Loucy (cell line): ENCODE measurements around the gene RSRC1.

Experiments
- H2AFZ ChIP-seq: fragments of 200-600 bp; sonication (generic); 2 replicates; pipeline ENCODE4 v1.6.0; 2016; ENCODE audit warnings: antibody characterized with exemption, mild to moderate bottlenecking, low read length, moderate library complexity
- H3F3A ChIP-seq: fragments of 200-600 bp; 2 replicates; pipeline ENCODE4 v1.6.0; 2016; ENCODE audit warnings: antibody characterized with exemption, low read depth, mild to moderate bottlenecking
- H3K27me3 ChIP-seq: fragments of 200-600 bp; sonication (generic); 2 replicates; pipeline ENCODE4 v1.6.1; 2014; ENCODE audit warnings: low read length, mild to moderate bottlenecking; ENCODE audit not compliant: insufficient read depth, poor library complexity, severe bottlenecking
- H3K36me3 ChIP-seq: fragments of 200-600 bp; sonication (generic); 2 replicates; pipeline ENCODE4 v1.6.1; 2016; ENCODE audit warnings: low read length; ENCODE audit not compliant: insufficient read depth
- H3K4me1 ChIP-seq: fragments of 200-600 bp; sonication (generic); 2 replicates; pipeline ENCODE4 v1.5.1; 2014; ENCODE audit warnings: low read length, mild to moderate bottlenecking; ENCODE audit not compliant: insufficient read depth, poor library complexity, severe bottlenecking
- H3K4me2 ChIP-seq: fragments of 200-600 bp; sonication (generic); 2 replicates; pipeline ENCODE4 v1.6.0; 2014; ENCODE audit warnings: antibody characterized with exemption, low read length, low read depth, mild to moderate bottlenecking; ENCODE audit not compliant: poor library complexity, severe bottlenecking
- H3K4me3 ChIP-seq: fragments of 200-600 bp; sonication (generic); 2 replicates; pipeline ENCODE4 v1.5.1; 2014; ENCODE audit warnings: low read length, mild to moderate bottlenecking, mixed read lengths; ENCODE audit not compliant: poor library complexity, severe bottlenecking
- H3K79me2 ChIP-seq: fragments of 200-600 bp; sonication (generic); 2 replicates; pipeline ENCODE4 v1.6.1; 2014; ENCODE audit warnings: low read length; ENCODE audit not compliant: insufficient read depth
- H3K9ac ChIP-seq: fragments of 200-600 bp; sonication (generic); 2 replicates; pipeline ENCODE4 v1.6.0; 2014; ENCODE audit warnings: mild to moderate bottlenecking, low read depth, low read length, moderate library complexity; ENCODE audit not compliant: poor library complexity, severe bottlenecking
- H3K9me2 ChIP-seq: fragments of 200-600 bp; sonication (generic); replicated peaks from 2 replicates; pipeline ENCODE4 v1.6.1; 2016; ENCODE audit warnings: low read depth, low read length, mixed read lengths
- H3K9me3 ChIP-seq: fragments of 200-600 bp; sonication (generic); 2 replicates; pipeline ENCODE4 v1.6.1; 2014; ENCODE audit warnings: mild to moderate bottlenecking, antibody characterized with exemption, low read length, low read depth; ENCODE audit not compliant: insufficient read depth
- H4K20me1 ChIP-seq: fragments of 200-600 bp; sonication (generic); 2 replicates; pipeline ENCODE4 v1.6.0; 2014; ENCODE audit warnings: antibody characterized with exemption, low read length, mild to moderate bottlenecking; ENCODE audit not compliant: insufficient read depth, poor library complexity, severe bottlenecking
- CTCF ChIP-seq: fragments of 200-600 bp; sonication (generic); conservative IDR thresholded peaks from 2 replicates; pipeline ENCODE4 v1.5.1; 2014; ENCODE audit warnings: mild to moderate bottlenecking, antibody characterized with exemption, low read length
- EZH2phosphoT487 ChIP-seq: fragments of 200-600 bp; IDR thresholded peaks from 2 replicates; pipeline ENCODE4 v1.6.1; 2018; ENCODE audit warnings: antibody characterized with exemption, mild to moderate bottlenecking, moderate library complexity, borderline replicate concordance

The RSRC1 gene

GRCh38 chr3:158105119-158105709 lies 4.7 kb upstream of the RSRC1 start:
- Histone ChIP-seq H3K79me2 (0 out of 2 replicates have a peak, but pooled peaks cover 1% of the 10 kb centered on the region), H3K27me3 (no peaks in the 10 kb centered on the region)

GRCh38 chr3:158105710-158106253 lies 4.1 kb upstream of the RSRC1 start:
- Histone ChIP-seq H3K27me3 (no peaks in the 10 kb centered on the region), H3K4me3 (no peak overlapping the region), H4K20me1 (peaks cover 3% of the 10 kb centered on the region), H3K9me3 (no peaks in the 10 kb centered on the region), H3K9me2 (no peaks in the 10 kb centered on the region), H3K9ac (no peak overlapping the region), H3K4me1 (peaks cover 7% of the 10 kb centered on the region), H3K4me2 (no peak overlapping the region), H2AFZ (no peak overlapping the region), H3K79me2 (peaks cover 7% of the 10 kb centered on the region), H3K36me3 (no peaks in the 10 kb centered on the region), H3F3A (no peaks in the 10 kb centered on the region)
- TF ChIP-seq CTCF, result no peak
- no peak for TF ChIP-seq EZH2phosphoT487

More at GRCh38 chr3:158105119-158105709, 4.7 kb upstream of the RSRC1 start:
- no peaks in the 10 kb centered on the region for H3F3A ChIP-seq
- no peak overlapping the region for H3K9ac ChIP-seq
- peaks cover 4% of the 10 kb centered on the region for H3K4me1 ChIP-seq
- no peak overlapping the region for H3K4me2 ChIP-seq
- H2AFZ ChIP-seq, result no peak overlapping the region
- no peaks in the 10 kb centered on the region for H3K9me2 ChIP-seq
- no peaks in the 10 kb centered on the region for H3K36me3 ChIP-seq
- no peak overlapping the region for H3K4me3 ChIP-seq
- no peak for TF ChIP-seq EZH2phosphoT487
- no peak for TF ChIP-seq CTCF
- no peaks in the 10 kb centered on the region for H3K9me3 ChIP-seq
- no peaks in the 10 kb centered on the region for H4K20me1 ChIP-seq

GRCh38 chr3:158106766-158107471 lies 3.0 kb upstream of the RSRC1 start:
- H3K4me3 ChIP-seq, result no peak overlapping the region
- no peaks in the 10 kb centered on the region for H3K36me3 ChIP-seq
- peaks cover 19% of the 10 kb centered on the region for H3K4me1 ChIP-seq
- peaks cover 10% of the 10 kb centered on the region for H4K20me1 ChIP-seq
- H3K9me2 ChIP-seq, result no peaks in the 10 kb centered on the region
- no peaks in the 10 kb centered on the region for H3K9me3 ChIP-seq
- no peak for TF ChIP-seq EZH2phosphoT487
- no peak for TF ChIP-seq CTCF
- H2AFZ ChIP-seq, result no peak overlapping the region
- no peak overlapping the region for H3K4me2 ChIP-seq
- no peaks in the 10 kb centered on the region for H3F3A ChIP-seq
- H3K27me3 ChIP-seq, result no peaks in the 10 kb centered on the region
- H3K9ac ChIP-seq, result no peak overlapping the region
- H3K79me2 ChIP-seq, result peaks cover 18% of the 10 kb centered on the region
